ENCODE data around the gene NRAP.

- TF ChIP-seq POLR2A (IDR thresholded peaks at IDR 0.05) (no peak), CTCF (IDR thresholded peaks at IDR 0.05) (no peak)
Observed at GRCh38 chr10:113620511-113620910, 43.3 kb downstream of the NRAP start.
